GM21619 (cell line): ENCODE measurements around the gene SLC37A1.
"Not testable (repeated sequence)": the region's sequence is repeated elsewhere in the genome, so short reads cannot be mapped to it uniquely, and the experiment has no call there.

Experiments
- ATAC-seq: cut with Tn5 transposase; IDR thresholded peaks from one replicate; pipeline ENCODE4 v1.9.1; 2021; ENCODE audit not compliant: unreplicated experiment

Gene SLC37A1

DNA sequence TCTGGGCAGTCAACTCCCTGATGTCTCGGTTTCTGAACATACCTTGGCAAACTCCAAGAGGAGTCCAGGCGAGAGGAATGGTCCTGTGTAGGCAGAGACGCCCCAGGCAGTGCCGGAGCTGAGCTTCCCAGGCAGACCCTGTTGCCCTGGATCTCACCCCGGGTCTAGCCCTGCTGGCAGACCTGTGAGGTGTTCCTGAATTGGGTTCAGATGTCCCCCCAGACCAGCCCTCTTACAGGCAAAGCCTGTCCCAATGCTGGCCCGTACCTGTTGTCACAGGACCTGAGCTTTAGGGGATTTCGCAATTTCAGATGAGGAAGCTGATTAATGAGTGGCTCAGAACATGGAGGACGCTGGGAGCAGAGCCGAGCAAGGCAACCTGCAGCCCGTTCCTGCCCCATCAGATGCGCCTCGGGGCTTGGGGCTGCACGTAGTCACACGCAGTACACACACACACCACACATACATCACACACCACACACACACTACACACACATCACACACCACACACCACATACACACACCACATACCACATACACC, 101.2 kb downstream of the SLC37A1 start:
- no peak for ATAC-seq

DNA sequence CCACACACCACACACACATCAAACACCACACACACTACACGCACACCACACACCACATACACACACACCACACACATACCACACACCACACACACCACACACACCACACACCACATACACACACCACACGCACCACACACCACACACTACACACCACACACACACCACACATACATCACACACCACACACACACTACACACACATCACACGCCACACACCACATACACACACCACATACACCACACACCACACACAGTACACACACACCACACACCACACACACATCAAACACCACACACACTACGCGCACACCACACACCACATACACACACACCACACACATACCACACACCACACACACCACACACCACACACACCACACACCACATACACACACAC, 101.7 kb downstream of the SLC37A1 start:
- not testable (repeated sequence) for ATAC-seq

DNA sequence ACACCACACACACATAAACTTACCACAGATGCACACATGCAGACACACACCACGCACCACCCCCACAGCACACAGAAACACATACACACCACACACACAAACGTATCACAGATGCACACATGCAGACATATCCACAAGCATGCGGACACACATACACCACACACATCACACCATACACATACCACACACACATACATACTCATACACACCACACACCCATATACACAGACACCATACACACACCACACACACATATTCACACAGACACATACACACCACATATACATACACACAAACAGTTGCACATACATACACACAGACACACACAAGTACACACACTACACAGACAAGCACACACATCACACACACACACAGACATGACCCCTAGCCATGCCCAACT, 102.3 kb downstream of the SLC37A1 start:
- ATAC-seq, result no peak

DNA sequence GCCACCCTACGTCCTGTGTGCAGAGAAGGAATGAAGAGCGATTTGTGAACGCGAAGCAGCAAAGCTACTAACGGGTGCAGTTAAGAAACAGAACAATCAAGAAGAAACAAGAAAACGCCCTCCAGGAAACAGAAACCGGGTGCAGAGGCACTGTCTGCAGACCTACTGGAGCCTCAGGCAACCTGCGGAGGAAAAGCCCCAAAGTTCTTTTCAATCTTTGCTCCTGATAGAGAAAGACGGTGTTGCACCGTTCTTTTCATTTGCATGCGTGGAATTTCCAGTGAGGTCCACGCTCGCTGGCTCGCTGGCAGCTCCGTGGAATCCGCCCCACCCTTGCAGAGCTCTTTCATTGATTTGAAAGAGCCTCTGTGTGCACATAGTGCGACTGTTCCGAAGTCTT, 102.8 kb downstream of the SLC37A1 start:
- ATAC-seq, result no peak

DNA sequence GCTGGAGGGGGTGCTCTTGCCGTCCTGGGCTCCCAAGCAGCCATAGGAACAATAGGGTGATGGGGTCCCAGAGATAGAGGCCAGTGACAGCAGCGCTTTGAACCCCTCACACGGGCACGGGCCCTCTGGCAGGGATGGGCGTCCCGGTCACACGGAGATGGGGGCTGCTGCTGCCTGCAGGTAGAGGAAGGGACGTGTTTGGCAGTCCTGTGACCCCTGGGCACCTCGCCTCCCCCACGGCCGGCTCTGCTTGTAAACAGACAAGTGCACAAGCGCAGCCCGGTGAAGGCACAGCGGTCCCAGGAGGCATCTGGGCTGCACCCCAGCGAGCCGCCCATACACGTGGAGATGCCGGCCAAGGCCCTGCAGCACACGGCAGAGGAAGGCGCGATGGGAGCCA, 103.3 kb downstream of the SLC37A1 start:
- no peak for ATAC-seq

DNA sequence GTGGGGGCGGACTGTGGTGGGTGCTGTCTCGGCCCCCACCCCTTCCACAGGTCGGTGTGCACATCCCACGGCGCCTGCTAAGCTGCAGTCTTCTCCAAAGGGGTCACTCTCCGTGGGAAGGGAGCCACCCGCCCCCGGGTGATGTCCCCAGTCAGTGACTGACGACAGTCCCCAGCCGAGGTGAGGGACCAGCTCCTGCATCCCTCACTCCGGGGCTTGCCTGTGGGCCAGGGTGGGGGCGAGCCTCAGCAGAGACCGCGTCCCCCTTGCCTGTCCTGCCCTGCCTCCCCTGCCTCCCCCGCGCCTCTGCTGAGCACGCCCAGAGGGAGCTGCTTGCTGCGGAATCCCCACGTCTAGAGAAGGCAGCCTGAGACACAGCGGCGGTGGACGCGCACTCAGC, 103.8 kb downstream of the SLC37A1 start:
- ATAC-seq, result no peak

DNA sequence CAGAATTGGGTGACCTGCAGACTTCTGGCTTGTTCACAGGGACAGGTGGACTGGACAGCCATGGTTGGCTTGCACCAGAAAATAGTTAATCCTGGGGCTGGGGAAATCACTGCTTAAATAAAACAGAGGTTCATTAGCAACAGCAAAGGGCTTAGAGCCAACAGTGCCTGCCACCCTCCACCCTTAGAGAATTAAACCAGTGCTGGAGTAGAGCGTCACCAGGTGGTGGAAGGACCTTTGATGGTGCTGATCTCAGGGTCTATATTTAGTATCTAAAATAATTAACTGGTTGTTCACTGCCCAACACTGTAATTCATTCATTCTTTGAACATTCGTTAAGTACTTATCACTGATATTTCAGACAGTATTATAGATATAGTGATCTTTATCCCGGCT, 105.1 kb downstream of the SLC37A1 start:
- ATAC-seq, result no peak

DNA sequence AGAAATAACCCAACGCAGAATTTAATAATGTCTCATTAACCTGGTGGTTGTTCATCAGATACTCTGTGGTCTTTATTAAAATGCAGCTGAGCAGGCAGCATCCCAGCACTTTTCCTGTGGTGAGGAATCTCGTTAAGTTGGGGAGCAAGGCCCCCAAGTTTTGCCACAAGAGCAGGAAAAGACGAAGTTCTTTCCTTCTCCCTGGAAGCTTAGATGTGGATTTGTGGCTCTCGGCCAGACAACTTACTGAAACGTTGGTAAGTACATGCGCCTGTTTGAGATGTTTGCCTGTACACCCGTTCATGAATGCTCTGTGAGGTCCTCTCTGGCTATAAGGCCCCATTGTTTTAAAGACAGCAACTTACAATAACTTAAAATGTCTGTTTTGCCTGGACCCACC, 105.5 kb downstream of the SLC37A1 start:
- ATAC-seq, result no peak

DNA sequence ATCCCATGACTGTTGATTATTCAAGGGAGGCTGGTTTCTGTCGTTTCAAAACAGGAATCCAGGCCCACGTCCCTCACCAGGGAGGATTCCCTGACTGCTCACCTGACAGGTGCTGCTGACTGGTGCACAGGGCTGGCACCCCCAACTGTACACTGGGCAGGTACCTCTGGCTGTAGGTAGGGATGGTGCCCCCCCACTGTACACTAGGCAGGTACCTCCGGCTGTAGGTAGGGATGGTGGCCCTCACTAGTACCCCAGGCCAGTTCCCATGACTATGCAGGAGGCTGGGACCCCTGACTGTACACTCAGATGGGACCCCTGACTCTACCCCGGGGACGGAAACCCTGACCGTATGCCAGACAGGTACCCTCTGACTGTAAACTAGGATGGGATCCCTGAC, 106.2 kb downstream of the SLC37A1 start:
- ATAC-seq, result no peak

DNA sequence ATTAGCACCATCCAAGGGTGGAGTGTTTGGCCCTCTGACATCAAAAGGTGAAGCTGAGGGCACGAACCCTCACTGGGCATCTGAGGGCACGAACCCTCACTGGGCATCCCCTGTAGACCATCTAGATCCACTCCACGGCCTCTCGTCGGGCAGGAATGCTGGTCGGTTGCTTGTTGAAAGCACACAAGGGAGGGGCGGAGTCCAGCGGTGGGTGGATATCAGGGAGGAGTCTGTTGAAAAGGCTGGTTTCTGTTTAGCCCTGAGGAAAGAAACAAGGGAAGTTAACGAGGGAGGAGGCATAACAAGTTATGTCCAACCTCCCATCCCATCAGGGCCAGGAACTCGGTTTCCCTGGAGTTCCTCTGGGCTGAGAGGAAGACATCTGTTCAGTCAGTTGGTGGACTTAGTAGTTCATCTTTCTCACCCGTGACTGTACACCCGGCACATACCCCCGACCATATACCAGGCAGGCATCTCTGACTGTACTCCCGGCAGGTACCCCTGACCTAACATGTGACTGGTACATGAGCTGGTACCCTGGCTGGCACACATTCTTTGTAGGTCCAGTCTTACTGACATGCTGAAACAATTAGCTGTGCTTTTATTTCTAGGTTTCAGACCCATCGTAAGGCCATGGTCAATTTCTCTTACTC, 107.6 kb downstream of the SLC37A1 start:
- ATAC-seq, result no peak

DNA sequence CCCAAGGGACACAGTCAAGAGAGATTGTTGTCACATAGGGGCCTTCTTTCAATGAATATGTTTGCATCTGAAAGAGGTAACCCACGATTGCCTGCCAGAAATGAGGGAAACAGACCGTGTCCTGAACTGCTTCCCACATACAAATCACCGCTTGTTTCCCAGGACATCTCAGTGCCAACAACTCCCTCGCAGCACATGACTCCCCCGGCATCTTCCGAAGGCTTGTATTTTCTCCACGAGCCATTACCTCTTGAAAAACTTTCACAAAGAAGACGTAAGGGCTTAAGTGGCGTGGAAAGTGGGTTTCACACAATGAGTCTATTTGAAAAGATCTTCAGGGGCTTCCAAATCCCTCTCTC, 108.1 kb downstream of the SLC37A1 start:
- no peak for ATAC-seq

DNA sequence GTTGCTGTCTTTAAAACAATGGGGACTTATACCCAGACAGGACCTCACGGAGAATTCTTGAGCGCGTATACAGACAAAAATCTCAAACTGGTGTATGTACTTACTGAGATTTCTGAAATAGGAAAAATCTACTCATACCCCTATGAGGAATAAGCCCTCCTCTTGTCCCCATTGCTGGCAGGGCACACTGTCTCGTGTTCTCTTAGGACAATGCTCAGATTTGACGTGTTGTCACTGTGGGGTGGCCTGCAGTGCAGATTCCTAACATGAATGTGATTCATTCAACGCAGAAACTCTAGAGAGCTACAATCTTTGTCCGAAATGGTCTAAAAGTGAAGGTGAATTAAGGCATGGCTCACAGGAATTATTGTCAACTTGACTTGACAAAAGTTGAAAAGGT, 108.6 kb downstream of the SLC37A1 start:
- no peak for ATAC-seq

DNA sequence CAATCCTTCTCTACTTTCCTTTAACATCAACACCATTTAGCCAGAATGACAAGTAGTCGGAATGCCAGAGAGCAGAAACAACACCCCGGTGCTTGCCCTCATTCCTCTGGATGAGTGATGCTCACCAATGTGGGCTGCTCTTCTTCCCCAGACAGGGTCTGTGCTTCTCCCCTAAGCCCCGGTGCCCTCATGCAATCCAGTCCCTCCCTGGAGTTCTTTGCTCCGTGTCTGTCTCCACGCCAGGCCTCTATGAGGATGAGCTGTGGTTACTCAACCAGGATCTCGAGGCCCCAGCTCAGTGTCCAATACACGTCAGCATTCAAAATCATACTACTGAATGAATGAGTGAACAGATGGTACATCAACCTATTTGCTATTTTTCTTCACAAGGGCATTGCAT, 110.0 kb downstream of the SLC37A1 start:
- ATAC-seq, result no peak

DNA sequence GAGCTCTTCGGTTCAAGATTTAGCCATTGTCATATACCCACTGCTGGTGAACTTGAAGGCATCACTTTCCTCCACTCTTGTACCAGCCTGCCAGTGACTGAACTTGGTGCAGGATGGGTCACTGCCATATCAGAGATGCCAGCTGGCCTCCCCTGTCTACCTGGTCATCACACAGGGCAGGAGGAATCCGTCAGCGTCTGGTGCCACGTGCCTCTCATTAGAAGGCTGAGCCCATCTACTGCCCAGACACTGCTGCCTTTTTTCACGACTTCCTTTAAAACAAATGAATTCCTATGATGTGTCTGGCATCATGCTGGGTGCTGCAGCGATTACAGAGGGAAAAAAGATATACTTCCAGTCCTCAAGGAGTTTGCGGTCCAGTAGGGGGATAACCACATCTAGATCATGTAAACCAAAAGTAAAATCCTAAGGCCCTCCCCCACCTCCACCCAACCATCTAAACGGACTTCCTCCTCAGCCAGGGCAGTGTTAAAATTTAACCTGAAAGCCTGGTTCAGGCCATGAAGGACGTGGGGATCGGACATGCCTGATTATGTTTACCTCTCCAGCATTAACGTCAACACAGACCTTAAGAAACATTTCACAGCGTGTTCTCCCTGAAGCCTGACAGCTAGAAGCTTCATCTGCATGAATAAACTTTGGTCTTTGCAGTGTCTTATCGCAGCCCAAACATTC, 110.6 kb downstream of the SLC37A1 start:
- no peak for ATAC-seq

DNA sequence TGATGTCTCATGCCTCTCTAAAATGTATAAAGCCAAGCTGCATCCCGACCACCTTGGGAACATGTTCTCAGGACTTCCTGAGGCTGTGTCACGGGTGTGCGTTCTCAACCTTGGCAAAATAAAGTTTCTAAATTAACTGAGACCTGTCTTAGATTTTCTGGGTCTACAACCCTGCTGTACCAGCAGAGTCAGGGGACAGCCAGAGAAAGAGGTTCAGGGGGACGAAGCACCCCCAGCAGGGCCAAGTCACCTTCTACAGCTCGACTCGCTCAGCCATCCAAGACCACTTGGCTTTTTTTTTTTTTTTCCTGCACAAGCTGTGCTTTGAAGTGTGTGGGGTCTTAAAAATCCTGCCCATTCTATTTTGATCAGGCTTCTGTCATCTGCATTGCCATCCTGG, 111.3 kb downstream of the SLC37A1 start:
- no peak for ATAC-seq

DNA sequence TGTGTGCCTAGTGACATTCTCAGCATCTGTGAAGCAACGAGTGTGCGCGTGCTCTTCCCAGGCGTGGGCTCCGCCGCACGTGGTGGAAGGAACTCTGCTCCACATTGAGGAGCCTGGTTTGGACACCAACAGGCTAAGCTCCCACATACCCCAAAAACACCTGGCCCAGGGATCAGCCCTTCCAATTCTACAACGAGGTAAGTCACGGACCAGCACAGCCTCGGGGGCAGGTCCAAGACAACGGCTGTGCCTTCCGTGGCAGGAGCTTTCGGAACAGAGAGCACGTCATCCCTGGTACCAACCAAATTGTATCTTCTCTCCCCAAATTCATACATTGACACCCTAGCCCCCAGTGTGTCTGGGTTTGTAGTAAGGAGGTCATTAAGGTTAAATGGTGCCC, 112.5 kb downstream of the SLC37A1 start:
- ATAC-seq, result no peak

DNA sequence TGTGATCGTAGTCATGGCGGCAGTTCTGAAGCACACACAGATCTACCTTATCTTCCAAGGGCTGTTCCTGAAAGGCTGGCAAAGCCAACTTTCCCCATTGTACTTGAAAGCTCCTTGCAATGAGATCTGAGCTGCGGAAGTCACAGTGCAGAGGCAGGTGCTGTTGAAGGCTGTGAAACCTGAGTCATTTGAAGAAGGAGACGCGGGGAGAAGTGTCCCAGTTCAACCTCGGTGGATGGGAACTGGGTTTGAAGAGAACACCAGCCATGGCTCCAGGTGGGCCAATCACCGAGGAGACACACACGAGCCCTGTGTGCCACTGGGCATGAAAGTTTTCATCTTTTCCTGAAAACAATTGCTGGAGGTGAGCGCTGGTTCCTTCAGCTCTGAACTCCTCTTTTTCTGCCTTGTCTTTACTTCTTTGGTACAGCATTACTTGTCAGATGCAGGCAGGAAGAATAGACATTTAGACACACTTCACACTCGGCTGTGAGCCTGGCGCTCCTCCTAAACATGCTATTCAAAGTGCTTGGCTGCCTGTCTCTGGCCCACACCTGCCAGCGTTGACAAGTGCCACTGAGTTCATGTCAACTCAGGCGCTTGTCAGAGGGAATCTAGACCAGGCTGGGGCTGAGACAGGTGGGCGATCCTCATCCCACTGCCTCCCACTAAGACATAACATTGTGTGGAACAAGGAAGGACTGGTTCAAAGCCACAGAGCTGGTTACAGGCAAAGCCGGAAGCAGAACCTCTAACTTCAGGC, 114.1 kb downstream of the SLC37A1 start:
- no peak for ATAC-seq

DNA sequence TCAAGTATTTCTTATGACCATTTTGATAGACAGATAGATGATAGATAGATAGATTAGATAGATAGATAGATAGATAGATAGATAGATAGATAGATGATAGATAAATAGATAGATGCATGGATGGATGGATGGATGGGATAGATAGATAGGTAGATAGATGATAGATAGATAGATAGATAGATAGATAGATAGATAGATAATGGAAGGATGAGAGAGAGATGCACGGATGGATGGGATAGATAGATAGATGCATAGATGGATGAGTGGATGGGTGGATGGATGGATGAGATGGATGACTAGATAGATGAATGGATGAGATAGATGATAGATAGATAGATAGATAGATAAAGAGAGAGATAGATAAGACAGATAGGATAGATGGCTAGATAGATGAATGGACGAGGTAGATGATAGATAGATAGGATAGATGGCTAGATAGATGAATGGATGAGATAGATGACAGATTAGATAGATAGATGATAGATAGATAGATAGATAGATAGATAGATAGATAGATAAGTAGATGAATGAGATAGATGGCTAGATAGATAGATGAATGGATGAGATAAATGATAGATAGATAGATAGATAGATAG, 114.9 kb downstream of the SLC37A1 start:
- not testable (repeated sequence) for ATAC-seq

DNA sequence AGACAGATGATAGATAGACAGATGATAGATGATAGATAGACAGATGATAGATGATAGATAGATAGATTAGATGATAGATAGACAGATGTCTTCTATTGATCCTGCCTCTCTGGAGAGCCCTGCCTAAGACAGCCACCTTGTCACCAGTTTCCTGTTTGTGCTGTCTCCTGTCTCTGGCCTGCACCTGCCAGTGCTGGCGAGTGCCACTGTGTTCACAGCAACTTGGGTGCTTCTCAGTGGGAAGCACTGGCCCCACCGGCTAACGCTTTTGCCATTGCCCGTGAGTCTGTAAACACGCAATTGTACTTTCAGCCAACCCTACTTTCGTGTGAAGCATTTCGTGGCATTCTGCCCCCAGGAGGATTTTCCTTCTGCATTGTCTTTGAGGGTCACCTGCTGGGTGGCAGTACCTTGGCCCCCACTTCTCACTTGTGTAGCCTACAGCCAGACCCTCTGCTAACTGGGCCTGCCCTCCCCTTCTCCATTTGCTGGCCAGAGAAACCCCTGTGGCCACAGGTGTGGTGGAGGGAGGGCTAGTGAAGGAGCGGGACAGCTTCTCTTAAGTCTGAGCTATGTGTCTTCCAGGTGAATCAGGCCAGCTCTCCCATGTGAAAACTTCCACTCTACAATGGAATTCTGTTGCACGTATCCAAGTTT, 116.4 kb downstream of the SLC37A1 start:
- ATAC-seq, result no peak

DNA sequence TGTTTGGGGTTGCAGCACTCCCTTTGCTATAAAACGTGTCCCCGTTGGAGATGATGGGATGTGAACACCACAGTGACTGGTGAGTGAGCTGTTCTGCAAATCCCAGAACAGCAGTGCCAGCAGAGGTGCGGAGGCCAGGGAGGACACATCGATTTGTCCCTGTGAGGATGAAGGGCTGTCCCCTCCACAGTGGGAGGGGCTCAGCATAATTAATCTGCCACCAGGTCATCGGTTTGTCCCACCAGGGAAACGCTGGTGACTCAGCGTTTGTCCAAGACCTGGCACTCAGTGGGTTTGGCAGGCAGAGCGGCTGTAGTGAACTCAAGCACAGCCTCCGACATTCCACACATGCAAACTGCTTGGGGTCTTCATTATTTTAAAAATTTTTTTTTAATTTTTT, 117.0 kb downstream of the SLC37A1 start:
- no peak for ATAC-seq
